ENCODE measurements around the gene TBX5.
"Not testable (repeated sequence)": the region's sequence is repeated elsewhere in the genome, so short reads cannot be mapped to it uniquely, and the experiment has no call there.

The TBX5 gene

GRCh38 chr12:114368685-114369452 lies 37.1 kb downstream of the TBX5 start:
- no peak for DNase-seq

- DNase-seq, result no peak
Observed at GRCh38 chr12:114361992-114362391, 44.0 kb downstream of the TBX5 start.

DNA sequence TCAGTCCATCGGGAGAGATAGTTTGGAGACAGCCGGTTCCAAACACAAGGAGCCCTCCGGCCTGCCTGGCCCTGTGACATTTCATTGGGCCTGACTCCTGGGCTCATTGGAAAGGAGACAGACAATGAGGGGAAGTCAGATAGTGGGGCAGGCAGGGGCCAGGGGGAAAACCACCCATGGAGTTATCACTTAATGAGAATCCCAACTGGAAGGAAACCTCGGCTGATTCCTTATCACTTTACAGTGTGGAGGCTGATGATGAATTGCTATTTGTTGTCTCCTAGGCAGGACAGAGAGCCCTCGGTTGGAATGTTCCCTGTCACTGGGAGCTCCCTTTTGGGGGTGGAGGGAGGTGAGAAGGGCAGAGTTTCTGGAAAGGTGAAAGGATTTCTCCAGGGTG lies 44.4 kb downstream of the TBX5 start:
- no peak for DNase-seq

- DNase-seq, result no peak
Observed at GRCh38 chr12:114360485-114360884, 45.5 kb downstream of the TBX5 start.

GRCh38 chr12:114355389-114356088 lies 50.4 kb downstream of the TBX5 start:
- DNase-seq, result no peak

- DNase-seq, result not testable (repeated sequence)
Observed at GRCh38 chr12:114349239-114349638, 56.7 kb downstream of the TBX5 start.

GRCh38 chr12:114347861-114348260 lies 58.1 kb downstream of the TBX5 start:
- no peak for DNase-seq

GRCh38 chr12:114344831-114345230 lies 61.1 kb downstream of the TBX5 start:
- no peak for DNase-seq

DNA sequence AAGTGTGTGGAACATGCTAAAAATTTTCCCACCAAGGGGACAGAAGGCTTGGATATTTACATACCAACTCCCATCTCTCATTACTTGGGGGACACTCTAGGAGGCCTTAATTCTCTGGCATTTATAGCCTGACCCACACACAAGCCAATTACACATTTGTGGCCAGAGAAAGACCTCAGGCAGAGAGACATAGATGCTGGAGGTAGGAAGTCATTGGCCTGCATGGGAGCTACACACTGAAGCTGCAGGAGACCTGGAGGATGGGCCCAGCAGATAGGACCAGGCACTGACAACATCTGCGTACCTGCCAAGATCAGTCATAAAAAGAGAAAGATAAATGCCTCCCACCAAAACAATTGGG lies 61.7 kb downstream of the TBX5 start:
- DNase-seq, result no peak

GRCh38 chr12:114343585-114344302 lies 62.2 kb downstream of the TBX5 start:
- no peak for DNase-seq

DNA sequence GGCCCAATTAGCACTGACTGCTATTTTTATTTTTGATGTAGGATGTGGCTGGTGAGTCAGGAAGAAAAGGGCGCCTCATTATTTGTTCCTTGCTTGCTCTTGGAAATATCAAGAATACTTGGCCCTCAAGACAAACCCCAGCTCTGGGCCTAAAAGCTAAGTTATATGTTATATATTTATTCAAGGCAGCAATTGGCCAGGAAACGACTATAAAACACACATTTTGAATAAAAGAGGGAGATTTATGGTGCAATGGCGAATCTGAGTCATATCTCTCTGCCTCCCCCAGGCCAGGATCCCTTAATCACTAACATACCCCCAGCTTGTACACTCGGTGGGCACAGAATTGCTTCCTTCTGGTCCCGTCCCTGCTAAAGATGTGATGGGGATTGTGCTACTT lies 63.3 kb downstream of the TBX5 start:
- no peak for DNase-seq

GRCh38 chr12:114341635-114342034 lies 64.3 kb downstream of the TBX5 start:
- DNase-seq, result no peak

- no peak for DNase-seq
Observed at GRCh38 chr12:114340231-114340630, 65.7 kb downstream of the TBX5 start.

DNA sequence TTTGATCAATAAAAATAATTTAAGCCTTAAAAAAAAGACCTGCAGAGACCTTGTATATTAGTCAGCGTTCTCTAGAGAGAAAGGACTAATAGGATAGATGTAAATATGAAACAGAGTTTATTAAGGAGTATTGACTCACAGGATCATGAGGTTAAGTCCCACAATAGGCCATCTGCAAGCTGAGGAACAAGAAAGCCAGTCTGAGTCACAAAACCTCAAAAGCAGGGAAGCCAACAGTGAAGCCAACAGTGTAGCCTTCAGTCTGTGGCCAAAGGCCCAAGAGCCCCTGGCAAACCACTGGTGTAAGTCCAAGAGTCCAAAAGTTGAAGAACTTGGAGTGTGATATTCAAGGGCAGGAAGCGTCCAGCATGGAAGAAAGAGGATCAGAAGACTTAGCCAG lies 66.3 kb downstream of the TBX5 start:
- DNase-seq, result no peak

DNA sequence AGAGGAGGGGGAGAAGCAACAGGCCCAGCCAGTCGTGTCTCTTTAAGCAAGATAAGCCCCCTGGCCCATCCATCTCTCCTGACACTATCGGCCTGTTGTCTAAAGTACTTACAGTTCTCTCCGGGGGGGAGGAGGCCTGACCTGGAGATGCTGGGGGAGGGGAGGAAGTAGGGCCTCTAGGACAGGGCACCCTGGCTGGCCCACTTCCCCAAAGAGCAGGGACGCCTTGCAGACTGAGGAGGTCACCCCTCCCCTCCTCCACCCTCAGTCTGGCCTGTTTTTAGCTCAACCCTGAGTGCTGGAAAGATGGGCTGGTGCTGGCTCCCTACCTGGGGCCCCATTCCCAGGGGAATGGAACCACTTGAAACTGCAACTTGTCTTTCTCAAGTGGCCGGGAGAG lies 70.3 kb downstream of the TBX5 start:
- no peak for DNase-seq

DNA sequence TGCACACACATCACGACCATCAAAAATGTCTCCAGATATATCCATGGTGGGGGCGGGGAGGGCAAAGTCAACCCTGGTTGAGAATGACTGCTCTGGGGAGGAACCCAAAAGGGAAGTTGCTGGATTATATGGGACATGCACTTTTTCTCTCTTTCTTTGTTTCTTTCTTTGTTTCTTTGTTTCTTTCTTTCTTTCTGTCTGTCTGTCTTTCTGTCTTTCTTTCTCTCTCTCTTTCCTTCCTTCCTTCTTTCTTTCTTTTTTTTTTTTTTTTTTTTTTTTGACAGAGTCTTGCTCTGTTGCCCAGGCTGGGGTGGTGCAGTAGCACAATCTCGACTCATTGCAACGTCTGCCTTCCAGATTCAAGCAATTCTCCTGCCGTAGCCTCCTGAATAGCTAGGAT lies 71.5 kb downstream of the TBX5 start:
- DNase-seq, result no peak

DNA sequence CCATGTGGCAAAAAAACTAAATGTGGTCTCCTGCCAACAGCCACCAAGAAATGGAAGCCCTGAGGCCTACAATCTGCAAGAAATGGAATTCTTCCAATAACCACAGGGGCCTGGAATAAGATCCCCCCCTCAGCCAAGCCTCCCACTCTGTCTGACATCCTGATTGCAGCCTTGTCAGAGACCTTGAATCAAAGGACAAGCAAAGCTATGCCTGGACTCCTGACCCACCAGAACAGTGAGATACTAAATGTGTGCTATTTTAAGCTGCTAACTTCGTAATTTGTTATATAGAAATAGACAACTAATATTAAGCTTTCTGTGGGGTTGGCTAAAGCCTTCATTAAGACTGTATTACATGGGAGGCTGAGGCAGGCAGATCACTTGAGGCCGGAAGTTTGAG lies 77.7 kb downstream of the TBX5 start:
- DNase-seq, result no peak

DNA sequence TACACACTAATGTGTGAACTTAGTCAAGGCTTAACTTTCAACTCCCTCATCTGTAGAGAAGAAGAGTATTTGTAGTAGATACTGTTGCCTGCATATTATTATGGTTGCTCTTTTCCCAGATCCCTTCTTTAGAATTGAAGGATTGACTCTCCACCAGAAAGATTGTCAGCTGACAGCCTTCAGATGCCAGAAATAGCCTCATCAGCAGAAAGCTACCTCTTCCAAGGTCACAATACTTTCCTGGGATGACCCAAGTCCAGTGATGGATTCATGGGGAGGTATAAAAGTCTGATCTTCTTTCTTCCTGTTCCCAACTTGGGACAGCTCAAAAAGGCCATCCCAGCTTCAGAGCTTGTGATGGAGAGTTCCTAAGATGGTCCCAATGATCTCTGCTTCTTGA lies 78.2 kb downstream of the TBX5 start:
- no peak for DNase-seq

DNA sequence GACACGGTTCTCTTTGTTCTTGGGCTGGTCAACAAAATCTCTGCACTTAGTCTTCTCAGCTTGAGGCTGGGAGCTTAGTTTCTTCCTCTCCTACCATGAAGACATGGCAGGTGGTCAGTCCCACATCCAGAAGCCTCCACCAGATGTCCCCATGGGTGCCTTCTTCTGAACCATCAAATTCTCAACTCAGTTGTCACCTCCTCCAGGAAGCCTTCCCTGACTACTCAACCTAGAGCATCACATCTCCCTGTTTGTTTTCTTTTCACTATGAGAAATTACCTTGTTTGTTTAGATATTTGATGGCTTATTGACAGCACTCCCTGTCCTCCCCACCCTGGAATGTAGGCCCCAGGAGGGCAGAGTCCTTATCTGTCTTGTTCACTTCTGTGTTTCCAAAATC lies 84.4 kb downstream of the TBX5 start:
- DNase-seq, result no peak

DNA sequence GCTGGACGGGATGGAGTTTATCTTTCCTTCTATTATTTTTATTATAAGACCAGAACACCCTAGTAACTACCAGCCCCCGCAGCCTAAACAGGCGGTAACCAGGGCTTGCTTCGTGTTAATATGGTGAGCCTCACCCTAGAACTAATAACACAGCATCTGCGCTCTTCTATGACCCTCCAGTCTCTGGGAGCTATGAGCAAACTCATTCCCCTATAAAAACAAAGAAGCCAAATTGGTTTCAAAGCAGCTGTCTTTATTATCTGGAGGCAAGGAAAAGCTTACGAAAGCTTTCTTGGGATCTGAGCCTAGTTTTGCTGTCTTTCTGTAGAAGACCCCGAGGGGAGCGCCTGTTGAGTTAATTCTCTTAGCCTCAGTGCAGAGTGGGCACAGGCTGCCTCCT lies 85.0 kb downstream of the TBX5 start:
- no peak for DNase-seq

DNA sequence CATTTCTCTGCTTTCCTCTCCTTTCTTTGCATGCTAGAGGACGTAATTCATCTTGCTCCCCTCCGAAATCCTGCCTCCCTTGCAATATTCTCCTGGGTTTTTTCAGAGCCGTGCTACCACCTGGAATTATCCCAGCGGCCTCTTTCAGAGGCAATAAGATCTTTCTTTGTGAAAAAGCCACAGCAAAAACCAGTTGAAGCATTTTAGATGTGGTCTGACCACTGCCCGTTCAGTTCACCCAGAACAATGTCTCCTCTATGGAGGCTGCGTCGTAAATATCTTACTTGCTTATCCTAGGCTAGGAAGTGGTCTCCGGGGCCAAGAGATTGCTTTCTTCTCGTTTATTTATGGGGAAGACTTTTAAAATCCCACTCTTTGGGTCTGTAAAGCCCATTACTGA lies 85.8 kb downstream of the TBX5 start:
- DNase-seq, result no peak

GRCh38 chr12:114319422-114319821 lies 86.5 kb downstream of the TBX5 start:
- no peak for DNase-seq

- DNase-seq, result no peak
Observed at GRCh38 chr12:114318984-114319383, 87.0 kb downstream of the TBX5 start.

GRCh38 chr12:114316076-114316475 lies 89.9 kb downstream of the TBX5 start:
- DNase-seq, result no peak
